GM18498 (cell line): ENCODE results near the gene APBB2.
"Not testable (repeated sequence)": the region's sequence is repeated elsewhere in the genome, so short reads cannot be mapped to it uniquely, and the experiment has no call there.

Experiments
- ATAC-seq: cut with Tn5 transposase; IDR thresholded peaks from one replicate; pipeline ENCODE4 v1.9.1; 2021; ENCODE audit warnings: mild to moderate bottlenecking, moderate library complexity; ENCODE audit not compliant: unreplicated experiment

Gene APBB2

DNA sequence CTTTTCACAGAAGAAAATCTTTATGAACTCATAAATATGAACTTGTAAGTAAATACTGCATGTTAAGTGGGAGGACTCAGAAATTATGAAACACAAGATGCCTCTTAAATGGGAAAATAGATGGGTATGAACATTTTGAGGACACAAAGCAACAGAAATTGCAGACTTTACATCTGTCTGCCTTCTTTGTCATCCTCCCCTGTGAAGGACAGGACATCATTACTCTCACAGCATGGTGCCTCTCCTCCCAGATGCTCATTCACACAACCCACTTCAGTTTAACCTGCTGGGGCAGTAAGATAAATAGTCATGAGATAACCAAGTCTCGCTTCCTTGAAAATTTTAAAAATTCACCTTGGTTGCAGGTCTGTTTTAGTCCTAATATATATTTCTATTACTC lies 144.5 kb downstream of the APBB2 start:
- ATAC-seq: no peak

GRCh38 chr4:41069257-41069656 lies 145.1 kb downstream of the APBB2 start:
- no peak for ATAC-seq

- ATAC-seq: no peak
These were observed 147.0 kb downstream of the APBB2 start for GRCh38 chr4:41067369-41067768.

GRCh38 chr4:41066049-41066448 lies 148.3 kb downstream of the APBB2 start:
- no peak for ATAC-seq

GRCh38 chr4:41065434-41066006 lies 148.8 kb downstream of the APBB2 start:
- ATAC-seq: no peak

- ATAC-seq: no peak
These were observed 149.4 kb downstream of the APBB2 start for GRCh38 chr4:41064953-41065352.

- ATAC-seq: no peak
These were observed 152.7 kb downstream of the APBB2 start for GRCh38 chr4:41061482-41062185.

DNA sequence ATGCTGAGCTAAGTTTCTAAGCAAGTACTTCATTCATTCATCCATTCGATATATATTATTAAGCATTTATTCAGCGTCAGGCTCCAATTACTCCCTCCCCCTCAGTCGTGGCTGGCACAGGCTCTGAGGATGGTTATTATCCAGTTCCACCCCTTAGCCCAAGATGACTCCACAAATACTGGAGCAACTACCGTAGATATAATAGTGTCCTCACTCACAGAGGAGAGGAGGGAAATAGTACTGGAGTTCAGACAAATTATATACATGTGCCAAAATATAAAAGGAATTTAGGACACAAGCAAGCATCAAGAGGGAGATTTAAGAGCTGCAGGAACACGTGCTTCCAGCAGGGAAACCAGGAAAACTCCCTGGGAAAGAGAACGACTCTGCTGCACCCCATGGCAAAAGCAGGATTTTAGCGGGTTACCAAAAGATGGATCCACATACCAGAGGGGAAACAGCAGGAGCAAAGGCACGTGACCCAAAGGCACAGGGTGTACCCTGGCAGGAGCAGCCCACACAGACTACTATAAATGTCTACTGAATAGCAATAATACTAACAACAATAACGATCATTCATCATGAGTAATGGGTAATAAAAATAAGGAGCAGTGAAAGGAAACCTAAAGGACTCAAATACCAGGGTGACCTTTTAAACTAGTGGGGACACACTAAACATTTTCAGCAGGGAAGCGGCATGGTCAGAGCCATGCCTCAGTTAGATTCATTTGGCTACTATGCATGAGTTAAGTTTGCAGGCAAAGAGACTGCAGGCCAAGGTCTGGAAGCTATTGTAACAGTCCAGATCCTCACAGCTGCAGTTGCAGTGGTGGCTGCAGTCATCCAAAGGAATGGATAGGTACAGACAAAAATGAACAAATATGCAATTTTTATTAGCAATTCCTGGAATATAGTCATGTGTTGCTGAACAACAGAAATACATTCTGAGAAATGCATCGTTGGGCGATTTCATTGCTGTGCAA lies 153.7 kb downstream of the APBB2 start:
- ATAC-seq: no peak

DNA sequence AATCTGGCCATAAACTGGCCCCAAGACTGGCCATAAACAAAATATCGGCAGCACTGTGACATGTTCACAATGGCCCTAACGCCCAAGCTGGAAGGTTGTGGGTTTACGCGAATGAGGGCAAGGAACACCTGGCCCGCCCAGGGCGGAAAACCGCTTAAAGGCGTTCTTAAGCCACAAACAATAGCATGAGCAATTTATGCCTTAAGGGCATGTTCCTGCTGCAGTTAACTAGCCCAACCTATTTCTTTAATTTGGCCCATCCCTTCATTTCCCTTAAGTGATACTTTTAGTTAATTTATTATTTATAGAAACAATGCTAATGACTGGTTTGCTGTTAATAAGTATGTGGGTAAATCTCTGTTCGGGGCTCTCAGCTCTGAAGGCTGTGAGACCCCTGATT lies 154.9 kb downstream of the APBB2 start:
- ATAC-seq: not testable (repeated sequence)

DNA sequence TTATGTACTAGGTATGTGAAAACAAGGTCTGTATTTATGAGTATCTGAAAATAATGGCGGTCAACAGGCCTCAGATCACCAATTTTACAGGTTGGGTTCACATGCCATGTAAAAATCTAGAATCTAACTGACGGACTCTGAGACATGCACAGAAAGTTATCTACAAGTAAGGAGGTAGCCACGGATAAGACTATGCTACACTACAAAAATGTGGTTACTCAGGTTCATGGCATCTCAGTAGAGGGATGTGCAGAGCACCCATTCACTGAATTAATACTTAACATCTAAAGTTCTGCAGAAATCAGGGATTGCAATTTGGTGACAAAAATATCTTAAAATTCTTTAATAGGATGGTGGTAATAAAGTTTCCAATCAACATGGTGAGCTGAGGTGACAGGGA lies 155.9 kb downstream of the APBB2 start:
- no peak for ATAC-seq

GRCh38 chr4:41057467-41057866 lies 156.9 kb downstream of the APBB2 start:
- no peak for ATAC-seq

GRCh38 chr4:41052287-41052686 lies 162.1 kb downstream of the APBB2 start:
- no peak for ATAC-seq

- no peak for ATAC-seq
These were observed 163.2 kb downstream of the APBB2 start for GRCh38 chr4:41050880-41051775.

DNA sequence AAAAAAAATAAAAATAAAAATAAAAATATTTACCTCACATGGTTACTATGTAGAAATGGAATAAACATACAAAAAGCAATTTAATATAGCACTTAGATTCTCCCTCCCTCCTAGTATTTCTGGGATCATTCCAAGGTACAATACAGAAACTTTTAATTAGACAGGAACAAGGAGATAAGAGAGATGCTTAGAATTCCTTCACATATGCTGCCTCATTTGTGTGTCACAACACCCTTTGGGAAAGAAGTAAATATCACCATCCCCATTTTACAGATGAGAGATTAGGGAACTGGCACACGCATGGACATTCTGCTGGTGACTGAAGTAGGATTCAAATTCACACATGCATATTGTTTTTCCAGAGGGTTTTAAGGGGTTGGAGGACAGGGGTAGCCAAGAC lies 164.2 kb downstream of the APBB2 start:
- ATAC-seq: no peak

- not testable (repeated sequence) for ATAC-seq
These were observed 165.2 kb downstream of the APBB2 start for GRCh38 chr4:41049176-41049575.

DNA sequence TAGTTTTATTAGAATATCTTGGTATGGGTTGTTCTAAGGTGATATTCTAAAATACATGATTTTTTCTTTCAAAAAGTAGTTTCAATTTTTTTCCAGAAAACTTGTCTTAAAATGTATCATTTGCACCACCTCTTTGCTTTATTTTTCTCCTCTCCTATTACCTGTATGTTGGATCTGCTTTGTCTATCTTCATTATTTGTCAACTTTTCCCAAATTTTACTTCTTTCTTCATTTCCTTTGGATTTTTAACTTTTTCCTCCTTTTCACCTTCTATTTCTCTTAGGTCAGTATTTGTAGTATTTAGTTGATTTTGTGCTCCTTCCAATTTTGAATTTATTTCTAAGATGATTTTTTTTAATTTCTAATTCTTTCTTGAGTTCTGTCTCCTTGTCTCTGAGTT lies 169.6 kb downstream of the APBB2 start:
- no peak for ATAC-seq

GRCh38 chr4:41044165-41044564 lies 170.2 kb downstream of the APBB2 start:
- no peak for ATAC-seq

GRCh38 chr4:41043465-41043864 lies 170.9 kb downstream of the APBB2 start:
- no peak for ATAC-seq

DNA sequence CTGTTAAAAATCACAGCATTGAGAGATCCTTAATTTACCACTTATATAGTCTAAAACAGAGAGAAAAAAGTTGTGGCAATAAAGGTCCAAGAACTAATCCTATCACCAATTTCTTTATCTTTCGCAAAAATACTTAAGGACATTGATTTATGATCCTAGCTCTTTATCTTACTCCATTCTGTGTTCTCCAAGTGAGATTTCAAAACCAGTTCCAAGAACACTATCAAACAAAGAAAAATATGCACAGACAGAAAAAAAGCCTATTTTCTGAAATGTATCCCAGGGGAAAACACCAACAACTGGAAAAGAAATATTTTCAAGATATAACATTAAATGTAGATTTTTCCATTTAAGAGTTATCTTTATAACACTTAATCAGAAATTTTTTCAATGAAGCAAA lies 172.8 kb downstream of the APBB2 start:
- no peak for ATAC-seq

GRCh38 chr4:41039317-41039716 lies 175.0 kb downstream of the APBB2 start:
- no peak for ATAC-seq

- ATAC-seq: no peak
These were observed 176.0 kb downstream of the APBB2 start for GRCh38 chr4:41038304-41038703.
